ENCODE data around the gene STRIP2.

DNA sequence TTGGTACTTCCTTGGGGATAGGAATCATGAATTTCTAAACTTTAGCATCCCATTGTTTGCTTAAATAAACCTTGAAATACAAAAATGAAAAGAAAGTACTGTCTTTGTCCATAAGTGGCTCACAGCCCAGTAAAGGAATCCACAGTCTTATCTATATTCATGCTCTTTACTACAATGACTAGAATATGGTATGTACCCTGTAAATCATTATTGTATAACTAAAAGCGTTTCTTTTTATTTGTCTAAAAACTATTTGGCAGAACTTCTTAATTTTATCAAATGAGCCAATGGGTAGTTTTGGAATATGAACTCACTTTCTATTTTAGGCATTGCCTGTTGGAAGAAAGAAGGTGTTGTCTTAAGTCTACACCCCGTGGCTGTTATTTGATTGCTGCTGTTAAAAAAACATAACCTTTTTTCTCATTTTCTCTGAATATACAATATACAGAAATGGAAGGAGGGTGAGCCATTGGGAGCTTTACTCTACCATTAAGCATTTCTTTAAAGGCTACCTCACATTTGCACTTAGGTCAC is 12.4 kb upstream of the STRIP2 start:
- TF ChIP-seq, protein P1, sequence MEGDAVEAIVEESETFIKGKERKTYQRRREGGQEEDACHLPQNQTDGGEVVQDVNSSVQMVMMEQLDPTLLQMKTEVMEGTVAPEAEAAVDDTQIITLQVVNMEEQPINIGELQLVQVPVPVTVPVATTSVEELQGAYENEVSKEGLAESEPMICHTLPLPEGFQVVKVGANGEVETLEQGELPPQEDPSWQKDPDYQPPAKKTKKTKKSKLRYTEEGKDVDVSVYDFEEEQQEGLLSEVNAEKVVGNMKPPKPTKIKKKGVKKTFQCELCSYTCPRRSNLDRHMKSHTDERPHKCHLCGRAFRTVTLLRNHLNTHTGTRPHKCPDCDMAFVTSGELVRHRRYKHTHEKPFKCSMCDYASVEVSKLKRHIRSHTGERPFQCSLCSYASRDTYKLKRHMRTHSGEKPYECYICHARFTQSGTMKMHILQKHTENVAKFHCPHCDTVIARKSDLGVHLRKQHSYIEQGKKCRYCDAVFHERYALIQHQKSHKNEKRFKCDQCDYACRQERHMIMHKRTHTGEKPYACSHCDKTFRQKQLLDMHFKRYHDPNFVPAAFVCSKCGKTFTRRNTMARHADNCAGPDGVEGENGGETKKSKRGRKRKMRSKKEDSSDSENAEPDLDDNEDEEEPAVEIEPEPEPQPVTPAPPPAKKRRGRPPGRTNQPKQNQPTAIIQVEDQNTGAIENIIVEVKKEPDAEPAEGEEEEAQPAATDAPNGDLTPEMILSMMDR (IDR thresholded peaks at IDR 0.05; ENCODE audit: poor library complexity, severe bottlenecking) = no peak
- TF ChIP-seq, protein P2, sequence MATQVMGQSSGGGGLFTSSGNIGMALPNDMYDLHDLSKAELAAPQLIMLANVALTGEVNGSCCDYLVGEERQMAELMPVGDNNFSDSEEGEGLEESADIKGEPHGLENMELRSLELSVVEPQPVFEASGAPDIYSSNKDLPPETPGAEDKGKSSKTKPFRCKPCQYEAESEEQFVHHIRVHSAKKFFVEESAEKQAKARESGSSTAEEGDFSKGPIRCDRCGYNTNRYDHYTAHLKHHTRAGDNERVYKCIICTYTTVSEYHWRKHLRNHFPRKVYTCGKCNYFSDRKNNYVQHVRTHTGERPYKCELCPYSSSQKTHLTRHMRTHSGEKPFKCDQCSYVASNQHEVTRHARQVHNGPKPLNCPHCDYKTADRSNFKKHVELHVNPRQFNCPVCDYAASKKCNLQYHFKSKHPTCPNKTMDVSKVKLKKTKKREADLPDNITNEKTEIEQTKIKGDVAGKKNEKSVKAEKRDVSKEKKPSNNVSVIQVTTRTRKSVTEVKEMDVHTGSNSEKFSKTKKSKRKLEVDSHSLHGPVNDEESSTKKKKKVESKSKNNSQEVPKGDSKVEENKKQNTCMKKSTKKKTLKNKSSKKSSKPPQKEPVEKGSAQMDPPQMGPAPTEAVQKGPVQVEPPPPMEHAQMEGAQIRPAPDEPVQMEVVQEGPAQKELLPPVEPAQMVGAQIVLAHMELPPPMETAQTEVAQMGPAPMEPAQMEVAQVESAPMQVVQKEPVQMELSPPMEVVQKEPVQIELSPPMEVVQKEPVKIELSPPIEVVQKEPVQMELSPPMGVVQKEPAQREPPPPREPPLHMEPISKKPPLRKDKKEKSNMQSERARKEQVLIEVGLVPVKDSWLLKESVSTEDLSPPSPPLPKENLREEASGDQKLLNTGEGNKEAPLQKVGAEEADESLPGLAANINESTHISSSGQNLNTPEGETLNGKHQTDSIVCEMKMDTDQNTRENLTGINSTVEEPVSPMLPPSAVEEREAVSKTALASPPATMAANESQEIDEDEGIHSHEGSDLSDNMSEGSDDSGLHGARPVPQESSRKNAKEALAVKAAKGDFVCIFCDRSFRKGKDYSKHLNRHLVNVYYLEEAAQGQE (IDR thresholded peaks at IDR 0.05; ENCODE audit: borderline replicate concordance) = no peak
- TF ChIP-seq POLR2AphosphoS5 (IDR thresholded peaks at IDR 0.05) (no peak), TAF1 (IDR thresholded peaks at IDR 0.05; ENCODE audit: low read depth) (no peak), EZH2 (IDR thresholded peaks at IDR 0.05; ENCODE audit: borderline replicate concordance, insufficient read depth, low read length, poor library complexity, severe bottlenecking) (no peak), MXI1 (conservative IDR thresholded peaks at IDR 0.05; ENCODE audit: poor library complexity, severe bottlenecking) (no peak), EP300 (conservative IDR thresholded peaks at IDR 0.05; ENCODE audit: poor library complexity, severe bottlenecking) (no peak)

Measured in neural cell (in vitro differentiated cells).